ENCODE results near the gene KCP. TPM values are rescaled to one million over a fixed set of nuclear protein-coding genes. Genes with fewer than 3 reads are reported as not detected.
A peak's percentile ranks its signal among the peaks of the same experiment; 100 is the strongest.

The KCP gene
- total RNA-seq, 2 donors from 2014 or later, result 0.81 to 1.6 TPM

DNA sequence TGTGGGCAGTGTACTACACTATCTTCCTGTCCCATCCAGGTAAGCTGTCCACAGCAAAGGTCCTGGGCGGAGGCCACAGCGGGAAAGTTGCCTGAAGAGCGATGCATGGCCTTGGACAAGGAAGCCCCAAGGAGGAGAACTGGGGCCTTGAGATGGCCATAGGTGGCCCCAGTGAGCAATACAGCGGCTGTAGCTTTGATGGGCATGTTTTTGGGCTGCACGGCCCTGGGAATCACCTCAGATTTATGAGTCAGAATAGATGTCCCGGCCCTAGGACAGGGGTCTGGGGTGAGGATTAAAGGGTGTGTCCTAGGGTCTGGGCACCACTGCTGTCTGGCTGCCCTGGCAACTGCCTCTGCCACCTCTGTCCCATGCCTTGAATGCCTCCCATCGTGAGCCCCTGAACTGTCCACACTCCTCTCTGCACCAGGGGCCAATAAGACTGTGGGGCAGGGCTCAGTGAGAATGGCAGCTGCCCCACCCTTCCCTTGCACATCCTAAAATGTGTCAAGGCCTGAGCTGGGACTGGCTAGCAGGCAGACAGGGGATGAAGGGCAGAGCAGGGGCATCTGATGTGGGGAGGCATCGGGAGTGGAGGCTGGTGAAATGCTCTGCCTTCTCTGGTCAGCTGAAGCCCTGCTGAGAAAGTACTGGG is 17.8 kb upstream of the KCP start:
- DNase-seq, result peak in 1 of 2 donors; percentile 14
- intact Hi-C loops (cut with DNase I, micrococcal nuclease), result no loop called here
- no peak for ATAC-seq

GRCh38 chr7:128924707-128925588 is 14.4 kb upstream of the KCP start:
- ATAC-seq, result no peak
- intact Hi-C loops (cut with DNase I, micrococcal nuclease), result no loop called here
- no peak for DNase-seq

- intact Hi-C loops (cut with DNase I, micrococcal nuclease), result no loop called here
- ATAC-seq, result no peak
- no peak for DNase-seq
Measured at GRCh38 chr7:128923411-128923800, 12.9 kb upstream of the KCP start.

GRCh38 chr7:128922496-128923410 is 12.2 kb upstream of the KCP start:
- ATAC-seq, result no peak
- DNase-seq, result peak in 1 of 2 donors; percentile 0
- intact Hi-C loops (cut with DNase I, micrococcal nuclease), result no loop called here

DNA sequence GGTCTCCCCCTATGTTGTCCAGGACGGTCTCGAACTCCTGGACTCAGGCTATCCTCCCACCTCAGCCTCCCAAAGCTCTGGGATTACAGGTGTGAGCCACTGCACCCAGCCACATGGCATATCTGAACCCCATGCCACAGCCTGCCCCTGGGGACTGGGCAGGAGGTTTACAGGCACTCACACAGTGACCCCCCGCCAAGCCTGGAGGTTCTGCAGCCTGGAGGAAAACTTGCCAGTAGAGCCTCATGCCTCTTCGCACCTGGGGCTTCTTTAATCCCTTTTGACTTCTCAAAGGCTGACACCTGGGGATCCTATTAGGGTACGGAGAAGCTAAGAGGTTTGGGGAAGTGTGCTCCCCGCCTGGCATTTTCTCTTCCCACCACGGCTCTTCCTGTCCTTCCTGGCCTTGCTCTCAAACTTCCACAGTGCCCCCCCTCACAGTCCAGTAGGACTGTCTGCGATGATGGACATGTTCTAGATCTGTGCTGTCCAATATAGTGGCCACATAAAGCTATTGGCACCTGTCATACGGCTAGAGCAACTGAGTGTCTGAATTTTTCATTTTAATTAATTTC is 11.4 kb upstream of the KCP start:
- no peak for DNase-seq

DNA sequence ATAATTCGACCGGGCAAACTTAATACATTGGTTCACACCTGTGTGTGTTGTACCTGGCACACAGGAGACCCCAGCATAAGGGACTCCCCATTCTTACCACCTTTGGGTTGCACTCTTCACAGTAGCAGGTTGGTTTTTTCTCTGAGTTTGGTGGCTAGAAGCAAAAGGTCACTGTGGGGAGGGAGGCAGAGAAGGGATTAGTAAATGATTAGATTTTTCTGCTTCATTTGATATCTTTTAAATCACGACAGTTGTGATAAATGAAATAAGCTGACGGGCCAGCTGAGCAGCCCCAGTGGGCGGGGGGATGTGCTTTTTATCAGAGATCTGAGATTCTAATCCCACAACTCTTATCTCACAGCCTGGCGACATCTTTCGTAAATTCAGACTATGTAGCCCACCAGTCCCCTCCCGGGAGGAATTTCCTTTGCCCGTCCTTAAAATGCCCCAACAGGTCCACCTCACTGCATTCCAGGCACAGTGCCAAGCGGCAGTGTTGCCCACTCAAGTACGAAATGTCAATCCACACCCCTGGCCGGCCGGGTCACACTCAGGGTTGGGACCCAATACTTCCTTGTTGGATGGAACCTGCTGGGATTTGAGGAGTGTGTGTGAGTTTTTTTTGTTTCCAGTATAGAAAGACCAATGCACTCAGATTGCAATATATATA is 10.5 kb upstream of the KCP start:
- ATAC-seq (no peak), DNase-seq (no peak)
- intact Hi-C loops (cut with DNase I, micrococcal nuclease), result no loop called here

More for the DNA sequence above, 11.4 kb upstream of the KCP start:
- intact Hi-C loops (cut with DNase I, micrococcal nuclease), result no loop called here
- no peak for ATAC-seq

DNA sequence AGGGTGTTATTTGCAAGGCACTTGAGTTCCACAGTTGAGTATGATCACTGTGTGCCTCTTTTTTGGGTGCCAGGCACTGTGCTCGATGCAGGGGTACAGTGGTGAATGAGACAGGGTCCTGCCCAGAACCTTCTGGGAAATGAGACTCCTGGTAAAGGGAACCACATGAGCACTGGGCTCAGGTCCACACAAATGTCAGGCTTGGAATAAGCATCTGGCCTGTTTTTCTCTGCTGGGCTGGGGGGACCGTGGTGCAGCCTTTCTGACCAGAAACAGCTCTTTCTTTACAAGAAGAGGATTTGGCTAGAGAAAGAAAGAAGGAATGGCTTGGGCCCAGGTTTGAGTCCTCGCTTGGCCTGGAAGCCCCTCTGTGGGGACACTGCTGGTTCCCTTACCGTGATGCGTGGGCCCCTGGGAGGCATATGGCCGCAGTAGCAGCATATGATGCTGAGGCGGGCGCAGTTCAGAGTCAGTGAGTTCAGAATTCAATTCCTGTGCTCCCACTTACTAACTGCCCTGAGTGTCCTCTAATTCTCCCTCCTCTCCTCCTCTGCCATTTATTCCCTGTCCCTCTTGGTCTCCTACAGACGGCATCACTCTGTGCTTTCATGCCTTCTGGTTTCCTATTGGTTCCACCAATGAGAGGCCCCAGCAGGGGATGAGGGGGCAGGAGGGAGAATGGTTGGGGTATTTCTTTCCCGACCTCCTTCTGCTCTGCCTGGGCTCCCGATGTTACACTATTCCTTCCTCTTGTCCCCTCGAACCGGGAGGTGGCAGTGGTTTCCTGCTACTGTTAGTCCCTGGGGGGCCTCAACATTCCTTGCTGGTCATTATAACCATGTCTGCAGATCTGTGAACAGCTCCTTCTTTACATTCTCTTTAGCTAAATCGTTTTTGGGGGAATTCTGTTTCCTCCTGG is 9.6 kb upstream of the KCP start:
- intact Hi-C loops (cut with DNase I, micrococcal nuclease), result no loop called here
- no peak for ATAC-seq
- DNase-seq, result no peak

- no peak for ATAC-seq
- DNase-seq, result no peak
- intact Hi-C loops (cut with DNase I, micrococcal nuclease), result no loop called here
Measured at GRCh38 chr7:128919241-128919640, 8.7 kb upstream of the KCP start.

DNA sequence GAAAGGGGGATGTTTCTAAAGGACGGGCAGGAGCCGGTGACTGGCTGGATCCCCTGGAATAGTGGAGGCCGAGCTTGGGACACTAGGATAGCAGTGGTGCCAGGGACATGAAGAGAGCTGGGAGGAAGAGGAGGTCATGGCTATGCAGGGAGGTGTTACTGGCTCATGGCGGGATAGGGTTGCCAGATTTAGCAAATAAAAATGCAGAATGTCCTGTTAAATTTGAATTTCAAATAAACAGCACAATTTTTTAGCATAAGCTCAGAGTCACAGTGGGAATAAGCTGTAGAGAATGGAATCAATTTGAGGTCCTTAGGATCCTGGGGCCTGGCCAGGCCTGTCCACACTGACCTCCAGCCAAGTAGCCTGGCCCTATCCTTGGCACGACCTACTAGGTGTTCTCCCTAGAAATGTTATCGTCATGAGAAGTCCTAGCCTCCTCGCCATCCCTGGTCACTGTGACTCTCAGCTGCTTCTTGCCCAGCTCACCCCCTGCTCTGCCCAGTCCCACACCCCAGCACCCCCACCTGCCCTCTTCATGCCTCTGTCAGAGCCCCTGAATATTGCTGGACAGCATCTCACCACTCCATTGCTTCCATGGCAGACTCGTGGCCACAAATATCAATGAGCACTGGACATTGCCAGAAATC is 7.6 kb upstream of the KCP start:
- no peak for ATAC-seq
- DNase-seq, result no peak
- intact Hi-C loops (cut with DNase I, micrococcal nuclease), result no loop called here

GRCh38 chr7:128917122-128917521 is 6.6 kb upstream of the KCP start:
- intact Hi-C loops (cut with DNase I, micrococcal nuclease), result no loop called here
- no peak for ATAC-seq
- no peak for DNase-seq

DNA sequence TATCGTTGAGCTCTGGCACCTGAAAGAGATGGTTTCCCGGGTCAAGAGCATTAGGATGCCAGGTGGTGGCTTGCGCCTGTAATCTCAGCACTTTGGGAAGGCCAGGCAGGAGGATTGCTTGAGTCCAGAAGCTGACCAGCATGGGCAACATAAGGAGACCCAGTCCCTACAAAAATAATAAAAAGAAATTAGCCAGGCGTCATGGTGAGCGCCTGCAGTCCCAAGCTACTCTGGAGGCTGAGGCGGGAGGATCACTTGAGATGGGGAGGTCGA is 6.1 kb upstream of the KCP start:
- ATAC-seq, result no peak
- intact Hi-C loops (cut with DNase I, micrococcal nuclease), result no loop called here
- DNase-seq, result no peak

DNA sequence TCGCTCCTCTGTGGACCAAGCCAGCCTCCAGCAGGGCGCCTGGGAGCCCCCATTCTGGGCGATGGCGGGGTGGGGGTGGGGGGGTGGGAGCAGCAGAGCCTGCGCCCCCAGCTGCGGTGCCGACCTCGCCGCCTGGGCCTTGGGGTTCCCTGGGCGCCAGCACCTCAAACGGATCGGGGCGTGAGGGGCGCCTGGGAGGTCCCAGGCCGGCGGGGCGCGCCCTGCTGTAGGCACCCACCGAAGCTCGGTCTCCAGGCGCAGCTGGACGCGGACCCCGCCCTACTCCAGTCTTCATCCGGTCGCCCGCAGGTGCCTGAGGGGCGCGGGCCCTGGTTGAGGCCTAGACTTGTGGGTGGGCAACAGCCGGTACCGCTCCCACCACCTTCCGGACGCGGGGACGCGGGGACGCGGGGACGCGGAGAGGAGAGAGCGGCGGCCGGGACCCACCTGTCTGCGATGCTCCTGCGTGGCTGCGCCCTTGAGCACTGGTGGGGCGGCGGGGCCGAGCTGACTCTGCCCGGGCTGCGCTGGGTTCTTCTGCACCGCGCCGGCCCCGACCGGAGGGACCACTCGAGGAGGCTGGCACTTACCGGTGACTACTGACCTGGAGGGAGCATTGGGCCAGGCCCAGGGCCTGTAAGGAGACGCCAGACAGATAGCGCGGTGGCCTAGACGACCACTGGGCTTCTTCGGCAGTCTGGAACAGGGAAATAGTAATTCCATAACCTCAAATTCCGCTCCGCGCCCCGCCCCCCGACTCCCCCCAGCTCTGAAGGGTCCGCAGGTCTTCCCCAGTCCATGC is 5.5 kb upstream of the KCP start:
- no peak for DNase-seq
- no peak for ATAC-seq
- intact Hi-C loops (cut with DNase I, micrococcal nuclease), result no loop called here

DNA sequence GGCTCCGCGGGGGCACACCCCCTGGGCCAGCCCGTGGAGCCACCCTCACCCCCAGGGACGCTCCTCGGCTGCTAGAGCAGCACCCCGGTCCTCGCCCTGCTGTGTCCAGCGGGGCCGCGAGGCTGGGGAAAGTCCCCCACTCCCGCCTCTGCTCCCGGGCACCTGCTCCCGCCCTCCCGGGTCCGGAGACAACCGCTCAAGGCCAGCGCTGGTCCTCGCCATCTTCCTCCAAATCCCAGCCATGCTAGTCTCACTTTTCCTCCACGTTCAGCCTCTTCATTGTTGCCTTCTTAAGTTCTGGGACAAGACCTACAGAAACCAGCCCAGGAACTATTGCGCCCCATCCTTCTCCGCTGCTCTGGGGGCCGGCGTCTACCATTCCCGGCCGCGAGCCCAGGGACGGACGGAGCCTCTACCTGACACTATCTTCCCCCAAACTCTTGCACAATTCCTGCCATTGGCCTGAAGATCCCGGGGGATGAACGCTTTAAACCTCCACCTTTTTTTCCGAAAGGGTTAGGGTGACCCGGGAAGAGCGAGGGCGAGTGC is 4.8 kb upstream of the KCP start:
- intact Hi-C loops (cut with DNase I, micrococcal nuclease), result no loop called here
- DNase-seq (no peak), ATAC-seq (no peak)

DNA sequence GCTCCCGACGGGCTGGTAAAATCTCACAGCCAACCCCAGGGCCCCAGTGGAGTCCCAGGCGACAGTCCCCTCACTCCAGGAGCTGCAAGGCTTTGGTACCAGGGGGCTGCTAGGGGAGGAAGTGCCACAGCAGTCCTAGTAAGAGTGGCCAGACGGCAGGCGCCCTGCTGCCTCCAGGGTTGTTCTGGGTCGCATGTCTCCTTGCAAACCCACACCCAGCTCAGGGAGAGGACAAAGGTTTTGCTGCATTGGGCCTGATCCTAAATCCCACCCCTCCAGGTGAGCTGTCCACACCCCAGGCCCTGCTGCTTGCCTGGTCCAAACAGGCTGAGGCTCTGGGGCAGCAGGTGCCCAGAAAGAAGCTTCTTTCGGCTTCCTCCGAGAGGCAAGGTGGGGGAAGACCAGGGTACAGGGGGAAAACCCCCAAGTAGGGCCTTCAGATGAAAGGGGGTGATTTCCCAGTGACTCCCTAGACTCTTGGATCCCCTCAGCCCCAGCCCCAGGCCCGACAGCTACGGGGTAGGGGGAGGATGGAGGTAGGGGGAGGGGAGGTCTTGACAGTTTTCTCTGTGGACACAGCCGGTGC is 4.2 kb upstream of the KCP start:
- DNase-seq (no peak), ATAC-seq (no peak)
- intact Hi-C loops (cut with DNase I, micrococcal nuclease), result no loop called here

DNA sequence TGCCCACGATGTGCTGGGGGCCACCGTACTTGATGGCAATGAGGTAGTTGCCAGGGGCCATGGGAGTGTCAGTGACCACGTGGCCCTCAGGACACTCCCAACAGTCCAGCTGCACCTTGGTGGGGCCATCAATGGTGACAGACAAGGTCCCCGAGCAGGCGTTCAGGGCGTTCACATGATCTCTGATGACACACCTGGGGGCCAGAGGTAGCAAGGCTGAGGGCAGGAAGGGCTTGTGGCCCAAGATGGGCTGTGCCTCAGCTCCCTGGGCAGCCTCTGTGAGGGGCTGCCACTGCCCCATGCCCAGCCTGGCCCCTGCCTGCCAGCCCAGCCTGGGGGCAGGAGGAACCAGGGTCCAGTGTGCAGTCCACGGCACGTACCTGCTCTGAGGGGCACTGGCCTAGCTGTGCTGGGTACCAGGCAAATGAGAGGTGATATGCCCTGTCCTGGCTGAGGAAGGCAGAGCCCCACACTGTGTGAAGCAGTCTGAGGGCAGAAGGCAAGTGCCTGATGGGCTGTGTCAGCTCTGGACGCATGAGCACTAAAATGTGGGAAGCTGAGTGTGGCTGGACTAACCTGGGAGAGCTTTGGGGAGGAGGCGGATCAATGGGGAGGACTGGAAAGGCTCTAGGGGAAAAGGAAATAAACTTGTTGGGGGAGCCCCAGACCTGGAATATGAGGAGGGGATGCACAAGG is 3.5 kb upstream of the KCP start:
- ATAC-seq (no peak), DNase-seq (no peak)
- intact Hi-C loops (cut with DNase I, micrococcal nuclease), result no loop called here

Data from left colon (tissue), 2 donors.